Uterus (tissue), 4 donors: Measurements from ENCODE around the gene NR4A3. TPM values are rescaled to one million over a fixed set of nuclear protein-coding genes. Genes with fewer than 3 reads are reported as not detected.

Source experiments
- DNase-seq, 2 donors: peaks; one replicate each; pipeline ENCODE4 v3.0.0-alpha.2; 2019 to 2020
- H3K27ac ChIP-seq, 2 donors: fragments of 200-600 bp; sonication (generic); 1 replicate in 1 of 2; 2 replicates in 1 of 2; pipeline ENCODE4 v1.5.1; 2016 to 2018
- H3K27me3 ChIP-seq, 2 donors: fragments of 200-600 bp; sonication (generic); one replicate each; pipeline ENCODE4 v1.5.1; 2018 to 2019; ENCODE audit warnings: control low read depth in 1 of 2
- H3K36me3 ChIP-seq, 2 donors: fragments of 200-600 bp; sonication (generic); one replicate each; pipeline ENCODE4 v1.5.1; 2019; ENCODE audit warnings: control low read depth in 1 of 2
- H3K4me1 ChIP-seq, 2 donors: fragments of 200-600 bp; sonication (generic); one replicate each; pipeline ENCODE4 v1.5.1; 2018 to 2019; ENCODE audit warnings: control low read depth in 1 of 2
- H3K4me3 ChIP-seq, 2 donors: fragments of 200-600 bp; sonication (generic); 1 replicate in 1 of 2; 2 replicates in 1 of 2; pipeline ENCODE4 v1.5.1; 2018 to 2019; ENCODE audit warnings: mild to moderate bottlenecking in 1 of 2
- H3K9me3 ChIP-seq, 2 donors: fragments of 200-600 bp; sonication (generic); one replicate each; pipeline ENCODE4 v1.5.1; 2019; ENCODE audit warnings: control low read depth in 1 of 2
- POLR2A ChIP-seq, 2 donors: fragments of 450-650 bp; IDR thresholded peaks; one replicate each; pipeline ENCODE4 v1.6.1; 2016; ENCODE audit warnings: antibody characterized with exemption in 2 of 2, mild to moderate bottlenecking in 1 of 2, moderate library complexity in 1 of 2
- intact Hi-C: fragments of 100-400 bp; cut with DNase I; formaldehyde crosslinking; loops from one replicate; pipeline ENCODE4 v1.15.1; 2023; ENCODE audit warnings: low total_unique reads
- total RNA-seq, 4 donors: library from RNA; depleted of rRNA in 3 of 4; stranded (reverse); fragments of >200 nt in 3 of 4; gene quantifications; one replicate each; pipeline versions ENCODE4 v1.1.0 to v1.2.4, GENCODE V29; 2014 to 2023
- TF ChIP-seq, protein P1 (sequence below), 4 experiments: fragments of 200-600 bp in 2 of 4; fragments of 450-650 bp in 2 of 4; sonication (generic) in 2 of 4; IDR thresholded peaks; one replicate each; pipeline ENCODE4 v1.5.1; 2016 to 2019; ENCODE audit warnings: antibody characterized with exemption in 4 of 4, mild to moderate bottlenecking in 2 of 4, moderate library complexity in 1 of 4
- donor health status: DM: yes; HTN: yes; CAD: no.

Gene NR4A3
- total RNA-seq, 4 donors from 2014 or later: under 0.01 to 5.5 (median 2.0) TPM

- TF ChIP-seq, protein P1, sequence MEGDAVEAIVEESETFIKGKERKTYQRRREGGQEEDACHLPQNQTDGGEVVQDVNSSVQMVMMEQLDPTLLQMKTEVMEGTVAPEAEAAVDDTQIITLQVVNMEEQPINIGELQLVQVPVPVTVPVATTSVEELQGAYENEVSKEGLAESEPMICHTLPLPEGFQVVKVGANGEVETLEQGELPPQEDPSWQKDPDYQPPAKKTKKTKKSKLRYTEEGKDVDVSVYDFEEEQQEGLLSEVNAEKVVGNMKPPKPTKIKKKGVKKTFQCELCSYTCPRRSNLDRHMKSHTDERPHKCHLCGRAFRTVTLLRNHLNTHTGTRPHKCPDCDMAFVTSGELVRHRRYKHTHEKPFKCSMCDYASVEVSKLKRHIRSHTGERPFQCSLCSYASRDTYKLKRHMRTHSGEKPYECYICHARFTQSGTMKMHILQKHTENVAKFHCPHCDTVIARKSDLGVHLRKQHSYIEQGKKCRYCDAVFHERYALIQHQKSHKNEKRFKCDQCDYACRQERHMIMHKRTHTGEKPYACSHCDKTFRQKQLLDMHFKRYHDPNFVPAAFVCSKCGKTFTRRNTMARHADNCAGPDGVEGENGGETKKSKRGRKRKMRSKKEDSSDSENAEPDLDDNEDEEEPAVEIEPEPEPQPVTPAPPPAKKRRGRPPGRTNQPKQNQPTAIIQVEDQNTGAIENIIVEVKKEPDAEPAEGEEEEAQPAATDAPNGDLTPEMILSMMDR (IDR thresholded peaks at IDR 0.05): no peak
- no peak for TF ChIP-seq POLR2A (IDR thresholded peaks at IDR 0.05)
- no peaks in the 10 kb centered on the region for H3K36me3 ChIP-seq
- no peak overlapping the region for H3K4me3 ChIP-seq
- intact Hi-C loops: no loop called here
- H3K27ac ChIP-seq: no peak overlapping the region
- no peaks in the 10 kb centered on the region for H3K9me3 ChIP-seq
- no peaks in the 10 kb centered on the region for H3K27me3 ChIP-seq
- DNase-seq: no peak
- H3K4me1 ChIP-seq: no peaks in the 10 kb centered on the region
Observed at GRCh38 chr9:99782962-99783718, 38.5 kb upstream of the NR4A3 start.

- no peaks in the 10 kb centered on the region for H3K9me3 ChIP-seq
- no peaks in the 10 kb centered on the region for H3K4me1 ChIP-seq
- TF ChIP-seq, protein P1 (IDR thresholded peaks at IDR 0.05): no peak
- no peak for TF ChIP-seq POLR2A (IDR thresholded peaks at IDR 0.05)
- intact Hi-C loops: no loop called here
- no peaks in the 10 kb centered on the region for H3K36me3 ChIP-seq
- no peak for DNase-seq
- no peak overlapping the region for H3K4me3 ChIP-seq
- H3K27ac ChIP-seq: no peak overlapping the region
- no peaks in the 10 kb centered on the region for H3K27me3 ChIP-seq
Observed at GRCh38 chr9:99783799-99784198, 37.9 kb upstream of the NR4A3 start.

- no peak overlapping the region for H3K4me3 ChIP-seq
- intact Hi-C loops: no loop called here
- H3K36me3 ChIP-seq: no peaks in the 10 kb centered on the region
- H3K27me3 ChIP-seq: no peaks in the 10 kb centered on the region
- TF ChIP-seq POLR2A (IDR thresholded peaks at IDR 0.05): no peak
- TF ChIP-seq, protein P1 (IDR thresholded peaks at IDR 0.05): no peak
- H3K9me3 ChIP-seq: no peaks in the 10 kb centered on the region
- DNase-seq: no peak
- H3K27ac ChIP-seq: no peak overlapping the region
- H3K4me1 ChIP-seq: no peaks in the 10 kb centered on the region
Observed at GRCh38 chr9:99785010-99785590, 36.6 kb upstream of the NR4A3 start.

GRCh38 chr9:99787556-99787955, 34.1 kb upstream of the NR4A3 start:
- H3K27ac ChIP-seq: no peak overlapping the region
- no peaks in the 10 kb centered on the region for H3K4me1 ChIP-seq
- no peaks in the 10 kb centered on the region for H3K9me3 ChIP-seq
- H3K27me3 ChIP-seq: no peaks in the 10 kb centered on the region
- no peak for DNase-seq
- no peaks in the 10 kb centered on the region for H3K36me3 ChIP-seq
- intact Hi-C loops: no loop called here
- H3K4me3 ChIP-seq: no peak overlapping the region
- TF ChIP-seq POLR2A (IDR thresholded peaks at IDR 0.05): no peak
- TF ChIP-seq, protein P1 (IDR thresholded peaks at IDR 0.05): no peak

DNA sequence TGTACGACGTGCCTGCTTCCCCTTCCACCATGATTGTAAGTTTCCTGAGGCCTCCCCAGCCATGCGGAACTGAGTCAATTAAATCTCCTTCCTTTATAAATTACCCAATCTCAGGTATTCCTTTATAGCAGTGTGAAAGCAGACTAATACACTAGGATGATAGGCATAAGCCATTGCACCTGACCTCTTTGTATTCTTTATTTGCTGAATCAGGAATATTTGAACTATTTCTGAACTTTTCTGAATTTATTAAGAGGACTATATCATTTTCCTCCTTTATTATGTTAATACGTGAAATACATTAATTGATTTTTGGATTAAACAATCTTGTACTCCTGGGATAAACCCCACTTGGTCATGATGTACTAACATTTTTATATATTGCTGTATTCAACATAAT, 28.2 kb upstream of the NR4A3 start:
- no peaks in the 10 kb centered on the region for H3K36me3 ChIP-seq
- no peak overlapping the region for H3K4me3 ChIP-seq
- no peaks in the 10 kb centered on the region for H3K27me3 ChIP-seq
- no peak for DNase-seq
- TF ChIP-seq POLR2A (IDR thresholded peaks at IDR 0.05): no peak
- TF ChIP-seq, protein P1 (IDR thresholded peaks at IDR 0.05): no peak
- no peak overlapping the region for H3K27ac ChIP-seq
- no peaks in the 10 kb centered on the region for H3K9me3 ChIP-seq
- no peaks in the 10 kb centered on the region for H3K4me1 ChIP-seq
- intact Hi-C loops: no loop called here
